ENCODE measurements around the gene COA7.

The COA7 gene

DNA sequence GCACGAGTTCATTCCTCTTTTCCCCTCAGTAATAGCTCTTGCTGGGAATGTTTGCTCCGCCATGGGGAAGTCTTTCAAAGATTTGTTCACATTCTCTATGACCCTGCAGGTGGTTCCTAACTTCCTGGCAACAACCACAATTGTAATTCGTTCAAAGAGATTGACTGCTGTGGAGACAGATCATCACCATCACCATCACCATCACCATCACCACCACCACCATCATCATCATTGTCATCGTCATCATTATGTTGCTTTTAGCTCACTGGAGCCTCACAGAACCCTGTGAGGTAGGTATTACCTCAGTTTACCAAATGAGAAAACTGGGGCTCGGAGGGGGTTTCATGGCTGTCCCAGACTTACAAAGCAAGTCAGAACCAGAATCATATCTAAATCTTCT, 30.9 kb downstream of the COA7 start:
- DNase-seq (ENCODE audit: low spot score), result no peak
- no peak for TF ChIP-seq CTCF (IDR thresholded peaks at IDR 0.05; ENCODE audit: extremely low read depth, missing control alignments)

GRCh38 chr1:52665006-52665941, 32.9 kb downstream of the COA7 start:
- no peak for DNase-seq (ENCODE audit: low spot score)
- TF ChIP-seq CTCF (IDR thresholded peaks at IDR 0.05; ENCODE audit: extremely low read depth, missing control alignments), result no peak

DNA sequence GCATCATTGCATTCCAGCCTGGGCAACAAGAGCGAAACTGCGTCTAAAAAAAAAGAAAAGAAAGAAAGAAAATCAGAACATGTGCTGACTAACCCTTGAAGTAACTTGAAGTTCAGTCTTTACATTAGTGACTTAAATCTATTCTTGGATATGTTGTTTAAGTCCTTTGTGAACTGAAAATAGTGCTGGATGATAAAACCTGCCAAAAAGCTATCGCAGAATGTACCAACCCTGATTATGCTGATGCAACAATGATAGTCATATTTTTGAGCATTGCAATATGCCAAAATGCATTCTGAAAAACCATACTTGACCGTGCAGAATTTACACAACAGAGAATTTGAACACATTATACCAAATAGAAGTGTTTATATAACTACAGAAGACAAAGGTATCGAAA, 34.4 kb downstream of the COA7 start:
- no peak for TF ChIP-seq CTCF (IDR thresholded peaks at IDR 0.05; ENCODE audit: extremely low read depth, missing control alignments)
- no peak for DNase-seq (ENCODE audit: low spot score)

GRCh38 chr1:52662645-52663313, 35.4 kb downstream of the COA7 start:
- no peak for TF ChIP-seq CTCF (IDR thresholded peaks at IDR 0.05; ENCODE audit: extremely low read depth, missing control alignments)
- no peak for DNase-seq (ENCODE audit: low spot score)

GRCh38 chr1:52660807-52661206, 37.3 kb downstream of the COA7 start:
- no peak for DNase-seq (ENCODE audit: low spot score)
- no peak for TF ChIP-seq CTCF (IDR thresholded peaks at IDR 0.05; ENCODE audit: extremely low read depth, missing control alignments)

- no peak for TF ChIP-seq CTCF (IDR thresholded peaks at IDR 0.05; ENCODE audit: extremely low read depth, missing control alignments)
- DNase-seq (ENCODE audit: low spot score), result no peak
These were observed 38.1 kb downstream of the COA7 start for GRCh38 chr1:52659851-52660596.
